Adipose tissue (tissue), 3 donors: ENCODE results near the gene LAMB1. TPM values are rescaled to one million over a fixed set of nuclear protein-coding genes. Genes with fewer than 3 reads are reported as not detected.
"Not testable (repeated sequence)": the region's sequence is repeated elsewhere in the genome, so short reads cannot be mapped to it uniquely, and the experiment has no call there.

Source experiments
- H3K27ac ChIP-seq: one replicate; pipeline ENCODE4 v1.5.1; 2013; ENCODE audit warnings: low read depth, low read length
- WGBS, 3 donors: extraction: QIAGEN DNeasy Blood & Tissue Kit; methylation state at CpG; one replicate each; pipeline ENCODE4 v1.1.7; 2013; 5-methylcytosine and 5-hydroxymethylcytosine counted together
- polyA plus RNA-seq, 3 donors: library from polyadenylated mRNA; stranded (reverse); fragments of 200-250 nt; gene quantifications; one replicate each; pipeline ENCODE4 v1.2.3, GENCODE V29; 2013
- donor health status: healthy with polysubstance abuse.
- donor health status: Bipolar disorder and iron deficiency.
- donor health status: healthy.

Gene LAMB1
- 100 to 1,000 TPM in 2 of 3 donors, 10 to 100 TPM in 1; 86.0 to 249 (median 233) TPM for polyA plus RNA-seq

- 0 to 1% (median 1%) methylated on average over 71 to 75 of the region's 75 CpGs for WGBS, 3 donors
- H3K27ac ChIP-seq = peak within 1 kb of the TSS; percentile 11
These were observed at the start of gene LAMB1 for GRCh38 chr7:108002726-108003598. TSS of gene LAMB1 (minus strand) at chr7:108003161. CDS start at chr7:108002885, 276 bp downstream.

- WGBS, 3 donors = 49 to 86% (median 76%) methylated on average over 1 of the region's 1 CpG
- H3K27ac ChIP-seq = no peak overlapping the region
These were observed 48.5 kb upstream of the LAMB1 start for GRCh38 chr7:108051454-108051853.

- WGBS, 3 donors = 88 to 94% (median 91%) methylated on average over 3 of the region's 3 CpGs
- no peak overlapping the region for H3K27ac ChIP-seq
These were observed 47.0 kb upstream of the LAMB1 start for GRCh38 chr7:108049962-108050361.

- H3K27ac ChIP-seq = no peak overlapping the region
- 97 to 99% (median 99%) methylated on average over 3 of the region's 3 CpGs for WGBS, 3 donors
These were observed 45.5 kb upstream of the LAMB1 start for GRCh38 chr7:108048422-108048821.

- H3K27ac ChIP-seq = no peak overlapping the region
- WGBS, 3 donors = 80 to 93% (median 87%) methylated on average over 6 of the region's 6 CpGs
These were observed 44.1 kb upstream of the LAMB1 start for GRCh38 chr7:108046952-108047506.

GRCh38 chr7:108045669-108046068, 42.7 kb upstream of the LAMB1 start:
- 23 to 49% (median 44%) methylated on average over 1 of the region's 1 CpG for WGBS, 3 donors
- no peak overlapping the region for H3K27ac ChIP-seq

GRCh38 chr7:108045154-108045553, 42.2 kb upstream of the LAMB1 start:
- H3K27ac ChIP-seq = no peak overlapping the region
- WGBS, 3 donors = 6 to 29% (median 15%) methylated on average over 1 of the region's 1 CpG

- no peak overlapping the region for H3K27ac ChIP-seq
- WGBS, 3 donors = 90 to 95% (median 92%) methylated on average over 2 of the region's 2 CpGs
These were observed 41.4 kb upstream of the LAMB1 start for GRCh38 chr7:108044345-108044744.

GRCh38 chr7:108038986-108039385, 36.0 kb upstream of the LAMB1 start:
- H3K27ac ChIP-seq = no peak overlapping the region

- H3K27ac ChIP-seq = no peak overlapping the region
- WGBS, 3 donors = 80 to 96% (median 94%) methylated on average over 1 of the region's 1 CpG
These were observed 34.8 kb upstream of the LAMB1 start for GRCh38 chr7:108037741-108038140.

GRCh38 chr7:108037140-108037539, 34.2 kb upstream of the LAMB1 start:
- WGBS, 3 donors = 74 to 75% (median 75%) methylated on average over 3 of the region's 3 CpGs

GRCh38 chr7:108034586-108034985, 31.6 kb upstream of the LAMB1 start:
- 40 to 92% (median 82%) methylated on average over 2 of the region's 2 CpGs for WGBS, 3 donors

More at GRCh38 chr7:108037140-108037539, 34.2 kb upstream of the LAMB1 start:
- H3K27ac ChIP-seq = no peak overlapping the region

GRCh38 chr7:108033776-108034497, 31.0 kb upstream of the LAMB1 start:
- H3K27ac ChIP-seq = no peak overlapping the region
- WGBS, 3 donors = 61 to 95% (median 92%) methylated on average over 5 of the region's 5 CpGs

More at GRCh38 chr7:108034586-108034985, 31.6 kb upstream of the LAMB1 start:
- H3K27ac ChIP-seq = no peak overlapping the region

GRCh38 chr7:108033309-108033708, 30.3 kb upstream of the LAMB1 start:
- WGBS, 3 donors = 86 to 93% (median 92%) methylated on average over 8 of the region's 8 CpGs

GRCh38 chr7:108030516-108030915, 27.6 kb upstream of the LAMB1 start:
- WGBS, 3 donors = 94 to 97% (median 95%) methylated on average over 3 of the region's 3 CpGs
- H3K27ac ChIP-seq = no peak overlapping the region

More at GRCh38 chr7:108033309-108033708, 30.3 kb upstream of the LAMB1 start:
- not testable (repeated sequence) for H3K27ac ChIP-seq

- no peak overlapping the region for H3K27ac ChIP-seq
- WGBS, 3 donors = 89 to 97% (median 93%) methylated on average over 3 of the region's 3 CpGs
These were observed 26.1 kb upstream of the LAMB1 start for GRCh38 chr7:108029034-108029433.

GRCh38 chr7:108028111-108028510, 25.1 kb upstream of the LAMB1 start:
- WGBS, 3 donors = 47 to 89% (median 88%) methylated on average over 2 of the region's 2 CpGs

GRCh38 chr7:108027239-108027638, 24.3 kb upstream of the LAMB1 start:
- H3K27ac ChIP-seq = no peak overlapping the region
- WGBS, 3 donors = 40 to 77% (median 56%) methylated on average over 1 of the region's 1 CpG

More at GRCh38 chr7:108028111-108028510, 25.1 kb upstream of the LAMB1 start:
- H3K27ac ChIP-seq = no peak overlapping the region

GRCh38 chr7:108026647-108027046, 23.7 kb upstream of the LAMB1 start:
- no peak overlapping the region for H3K27ac ChIP-seq
- 77 to 92% (median 80%) methylated on average over 3 of the region's 3 CpGs for WGBS, 3 donors
